ENCODE data around the gene FCHO1.
A peak's percentile ranks its signal among the peaks of the same experiment; 100 is the strongest.

DNA sequence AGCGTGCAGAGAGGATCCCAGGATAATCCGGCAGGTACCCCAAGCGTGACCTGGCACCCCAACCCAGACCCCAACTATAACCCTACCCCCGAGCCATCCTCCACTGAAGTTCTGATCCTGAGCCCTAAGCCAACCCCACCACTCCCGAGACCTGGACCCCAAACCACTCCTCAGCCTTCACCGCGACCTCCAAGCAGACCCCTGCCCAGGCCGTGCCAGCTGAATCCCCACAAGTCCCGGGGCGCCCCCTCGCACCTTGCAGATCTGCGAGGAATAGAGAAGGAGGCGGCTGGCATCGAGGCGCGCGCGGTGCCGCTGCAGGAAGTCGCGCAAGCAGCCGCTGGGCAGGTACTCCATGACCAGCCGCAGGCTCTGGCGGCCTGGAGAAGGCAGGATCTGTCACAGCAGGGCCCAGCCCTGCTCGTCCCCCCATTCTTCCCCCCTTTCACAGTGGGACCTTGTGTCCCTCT is 80.2 kb downstream of the FCHO1 start:
- no peak for TF ChIP-seq CTCF (IDR thresholded peaks at IDR 0.05; ENCODE audit: extremely low read depth in 1 of 2, insufficient read depth in 1 of 2, low read depth in 1 of 2, low read length in 2 of 2)
- TF ChIP-seq POLR2A (IDR thresholded peaks at IDR 0.05; ENCODE audit: low read depth, low read length): no peak
- peak; percentile 52 for TF ChIP-seq EZH2 (IDR thresholded peaks at IDR 0.05; ENCODE audit: borderline replicate concordance, low read depth, low read length, severe bottlenecking)
- TF ChIP-seq, protein P1, sequence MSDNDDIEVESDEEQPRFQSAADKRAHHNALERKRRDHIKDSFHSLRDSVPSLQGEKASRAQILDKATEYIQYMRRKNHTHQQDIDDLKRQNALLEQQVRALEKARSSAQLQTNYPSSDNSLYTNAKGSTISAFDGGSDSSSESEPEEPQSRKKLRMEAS (IDR thresholded peaks at IDR 0.05; ENCODE audit: insufficient read depth, insufficient read length): no peak
- TF ChIP-seq POLR2AphosphoS5 (IDR thresholded peaks at IDR 0.05; ENCODE audit: insufficient read depth, low read depth, low read length): no peak
